ENCODE measurements around the gene CDKN1B.

The CDKN1B gene

DNA sequence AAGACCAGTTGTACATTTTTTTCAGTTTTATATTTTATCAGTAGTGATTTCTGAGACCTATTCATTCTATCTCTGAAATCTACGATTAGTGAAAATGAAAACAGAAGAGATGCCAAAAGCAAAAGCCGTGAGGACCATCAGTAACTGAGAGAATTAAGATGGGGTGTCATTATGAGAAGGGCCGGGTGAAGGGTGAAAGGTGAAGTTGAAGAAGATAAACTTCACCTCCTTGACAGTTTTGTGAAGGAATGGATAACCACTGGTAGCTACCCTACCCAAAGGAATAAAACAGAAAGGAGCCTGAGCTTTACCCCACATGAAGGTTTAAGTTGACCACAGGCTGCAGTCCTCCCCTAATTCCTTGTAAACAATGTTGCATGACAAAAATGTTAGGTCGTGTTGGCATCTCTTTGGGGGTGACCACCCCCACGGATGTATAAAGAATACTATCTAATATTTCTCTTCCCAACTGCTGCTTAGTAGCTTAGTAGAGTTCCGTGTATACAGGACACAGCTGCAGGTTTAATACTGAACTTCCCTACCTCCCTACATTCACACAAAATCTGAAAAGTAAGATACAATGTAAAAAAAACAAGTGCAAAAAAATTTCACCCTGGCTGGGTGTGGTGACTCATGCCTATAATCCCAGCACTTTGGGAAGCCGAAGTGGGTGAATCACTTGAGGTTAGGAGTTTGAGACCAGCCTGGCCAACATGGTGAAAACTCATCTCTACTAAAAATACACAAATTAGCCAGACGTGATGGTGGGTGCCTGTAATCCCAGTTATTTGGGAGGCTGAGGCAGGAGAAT lies 45.1 kb upstream of the CDKN1B start:
- TF ChIP-seq POLR2AphosphoS5 (IDR thresholded peaks at IDR 0.05; ENCODE audit: low read depth), result no peak
- TF ChIP-seq, protein P1, sequence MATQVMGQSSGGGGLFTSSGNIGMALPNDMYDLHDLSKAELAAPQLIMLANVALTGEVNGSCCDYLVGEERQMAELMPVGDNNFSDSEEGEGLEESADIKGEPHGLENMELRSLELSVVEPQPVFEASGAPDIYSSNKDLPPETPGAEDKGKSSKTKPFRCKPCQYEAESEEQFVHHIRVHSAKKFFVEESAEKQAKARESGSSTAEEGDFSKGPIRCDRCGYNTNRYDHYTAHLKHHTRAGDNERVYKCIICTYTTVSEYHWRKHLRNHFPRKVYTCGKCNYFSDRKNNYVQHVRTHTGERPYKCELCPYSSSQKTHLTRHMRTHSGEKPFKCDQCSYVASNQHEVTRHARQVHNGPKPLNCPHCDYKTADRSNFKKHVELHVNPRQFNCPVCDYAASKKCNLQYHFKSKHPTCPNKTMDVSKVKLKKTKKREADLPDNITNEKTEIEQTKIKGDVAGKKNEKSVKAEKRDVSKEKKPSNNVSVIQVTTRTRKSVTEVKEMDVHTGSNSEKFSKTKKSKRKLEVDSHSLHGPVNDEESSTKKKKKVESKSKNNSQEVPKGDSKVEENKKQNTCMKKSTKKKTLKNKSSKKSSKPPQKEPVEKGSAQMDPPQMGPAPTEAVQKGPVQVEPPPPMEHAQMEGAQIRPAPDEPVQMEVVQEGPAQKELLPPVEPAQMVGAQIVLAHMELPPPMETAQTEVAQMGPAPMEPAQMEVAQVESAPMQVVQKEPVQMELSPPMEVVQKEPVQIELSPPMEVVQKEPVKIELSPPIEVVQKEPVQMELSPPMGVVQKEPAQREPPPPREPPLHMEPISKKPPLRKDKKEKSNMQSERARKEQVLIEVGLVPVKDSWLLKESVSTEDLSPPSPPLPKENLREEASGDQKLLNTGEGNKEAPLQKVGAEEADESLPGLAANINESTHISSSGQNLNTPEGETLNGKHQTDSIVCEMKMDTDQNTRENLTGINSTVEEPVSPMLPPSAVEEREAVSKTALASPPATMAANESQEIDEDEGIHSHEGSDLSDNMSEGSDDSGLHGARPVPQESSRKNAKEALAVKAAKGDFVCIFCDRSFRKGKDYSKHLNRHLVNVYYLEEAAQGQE (IDR thresholded peaks at IDR 0.05; ENCODE audit: insufficient replicate concordance, low read depth), result no peak
- TF ChIP-seq CTCF (IDR thresholded peaks at IDR 0.05; ENCODE audit: insufficient read depth, low read length), result no peak
- no peak for TF ChIP-seq SPI1 (IDR thresholded peaks at IDR 0.05; ENCODE audit: borderline replicate concordance, low read depth)
- no peak for TF ChIP-seq GABPA (IDR thresholded peaks at IDR 0.05; ENCODE audit: low read depth)
- no peaks in the 10 kb centered on the region for H3K27me3 ChIP-seq (ENCODE audit: insufficient read depth, poor library complexity, severe bottlenecking)
- H3K4me3 ChIP-seq (replicated peaks; ENCODE audit: insufficient read depth, low read length), result no peak overlapping the region
- no peak overlapping the region for H3K27ac ChIP-seq (replicated peaks)
- DNase-seq (ENCODE audit: low read depth in 1 of 2, low spot score in 1 of 2), result no peak

- Histone ChIP-seq H3K4me3 (replicated peaks; ENCODE audit: insufficient read depth, low read length) (no peak overlapping the region), H3K27ac (replicated peaks) (no peak overlapping the region), H3K27me3 (ENCODE audit: insufficient read depth, poor library complexity, severe bottlenecking) (no peaks in the 10 kb centered on the region)
- DNase-seq (ENCODE audit: low read depth in 1 of 2, low spot score in 1 of 2), result no peak
- no peak for TF ChIP-seq CTCF (IDR thresholded peaks at IDR 0.05; ENCODE audit: insufficient read depth, low read length)
- no peak for TF ChIP-seq POLR2AphosphoS5 (IDR thresholded peaks at IDR 0.05; ENCODE audit: low read depth)
- TF ChIP-seq, protein P1 (IDR thresholded peaks at IDR 0.05; ENCODE audit: insufficient replicate concordance, low read depth), result no peak
- no peak for TF ChIP-seq SPI1 (IDR thresholded peaks at IDR 0.05; ENCODE audit: borderline replicate concordance, low read depth)
- TF ChIP-seq GABPA (IDR thresholded peaks at IDR 0.05; ENCODE audit: low read depth), result no peak
Observed at GRCh38 chr12:12673296-12673695, 43.9 kb upstream of the CDKN1B start.

DNA sequence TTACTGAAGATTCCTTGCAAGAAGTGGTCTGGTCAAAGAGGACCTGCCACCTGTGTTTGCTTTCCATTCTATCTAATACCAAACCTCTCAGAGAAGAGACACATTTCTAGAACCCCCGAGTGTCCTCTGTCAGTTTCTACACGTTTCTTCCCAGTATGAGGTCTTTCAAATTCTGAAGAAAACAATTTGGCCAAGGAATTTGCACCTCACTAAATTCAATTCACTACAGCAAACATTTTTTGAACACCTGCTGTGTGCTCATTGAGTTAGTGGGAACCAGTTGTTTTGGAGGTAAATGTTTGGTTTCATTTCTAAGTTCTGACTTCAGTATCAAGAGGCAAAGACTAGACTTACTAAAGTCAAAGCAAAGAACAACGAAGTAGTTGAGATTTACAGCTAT lies 40.6 kb upstream of the CDKN1B start:
- TF ChIP-seq SPI1 (IDR thresholded peaks at IDR 0.05; ENCODE audit: borderline replicate concordance, low read depth) (no peak), CTCF (IDR thresholded peaks at IDR 0.05; ENCODE audit: insufficient read depth, low read length) (no peak), GABPA (IDR thresholded peaks at IDR 0.05; ENCODE audit: low read depth) (no peak), POLR2AphosphoS5 (IDR thresholded peaks at IDR 0.05; ENCODE audit: low read depth) (no peak)
- TF ChIP-seq, protein P1 (IDR thresholded peaks at IDR 0.05; ENCODE audit: insufficient replicate concordance, low read depth), result no peak
- DNase-seq (ENCODE audit: low read depth in 1 of 2, low spot score in 1 of 2), result no peak
- Histone ChIP-seq H3K4me3 (replicated peaks; ENCODE audit: insufficient read depth, low read length) (no peak overlapping the region), H3K27me3 (ENCODE audit: insufficient read depth, poor library complexity, severe bottlenecking) (no peaks in the 10 kb centered on the region), H3K27ac (replicated peaks) (no peak overlapping the region)
